IPS-NIHi7 (cell line): ENCODE data around the gene DCLK1.

Experiments used
- DNase-seq: peaks from one replicate; pipeline ENCODE4 v3.0.0; 2012; ENCODE audit warnings: mixed read lengths; ENCODE audit errors: extremely low spot score

The DCLK1 gene

DNA sequence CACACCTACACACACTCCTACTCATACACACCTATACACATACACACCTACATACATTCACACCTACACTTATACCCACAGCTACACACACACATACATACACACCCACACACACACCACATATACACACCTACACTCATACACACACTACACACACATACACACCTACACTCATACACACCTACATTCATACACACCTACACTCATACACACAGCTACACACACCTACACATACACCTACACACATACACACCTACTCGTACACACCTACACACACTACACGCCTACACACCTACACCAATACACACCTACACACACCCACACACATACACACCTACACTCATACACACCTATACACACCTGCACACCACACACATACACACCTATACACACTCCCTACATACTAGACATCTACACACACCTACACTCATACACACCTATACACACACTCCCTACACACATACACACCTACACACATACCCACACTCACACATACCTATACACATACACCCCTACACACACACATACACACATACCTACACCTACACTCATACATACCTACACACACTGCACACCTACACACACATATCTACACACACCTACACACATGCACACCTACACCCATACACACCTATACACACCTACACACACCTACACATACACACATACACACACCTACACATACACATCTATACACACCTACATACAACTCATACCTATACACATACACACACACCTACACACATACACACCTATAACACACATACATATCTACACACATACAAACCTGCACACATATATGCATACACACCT, 369.5 kb downstream of the DCLK1 start:
- no peak for DNase-seq

DNA sequence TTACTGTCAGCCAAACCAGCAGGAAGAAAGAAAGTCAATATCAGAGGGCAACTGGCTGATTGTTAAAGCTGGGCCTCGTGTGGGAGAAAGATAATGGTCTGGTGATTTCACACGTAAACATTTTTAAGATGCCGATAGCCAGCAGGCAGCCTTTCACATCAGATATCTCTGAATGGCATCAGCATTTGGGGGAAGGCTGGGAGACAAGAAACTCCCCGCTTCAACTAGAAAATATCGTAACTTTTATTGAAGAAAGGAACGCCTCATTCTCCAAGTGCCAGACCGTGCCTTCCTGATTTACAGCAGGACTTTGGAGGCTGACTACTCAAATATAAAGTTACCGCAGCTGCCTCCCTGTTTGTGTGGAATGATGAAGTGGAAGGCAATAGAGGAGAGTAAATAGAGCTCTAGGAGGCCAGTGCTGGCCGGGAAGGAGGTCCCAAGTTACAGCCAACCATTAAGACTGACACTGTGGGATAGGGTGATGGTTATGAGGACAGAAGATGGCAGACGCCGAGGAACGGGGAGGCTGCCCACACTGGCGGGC, 370.4 kb downstream of the DCLK1 start:
- DNase-seq: no peak

DNA sequence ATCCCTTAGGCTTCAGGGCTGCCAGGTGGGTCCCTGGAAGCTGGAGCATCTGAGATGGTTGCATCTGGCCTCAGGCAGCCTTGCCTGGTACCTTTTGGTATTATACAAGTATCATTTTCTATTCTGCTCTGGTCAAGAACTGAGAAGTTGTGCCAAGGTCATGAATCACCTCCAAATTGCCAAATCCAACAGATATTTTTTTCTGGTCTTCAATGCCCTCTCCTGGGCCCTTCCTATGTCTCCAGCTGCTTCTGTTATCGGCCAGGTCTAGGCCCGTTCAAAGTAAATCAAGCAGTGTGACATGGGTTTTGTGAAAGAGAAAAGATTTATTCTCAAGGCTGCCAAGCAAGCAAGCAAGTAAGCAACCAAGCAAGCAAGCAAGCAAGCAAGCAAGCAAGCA, 383.6 kb downstream of the DCLK1 start:
- DNase-seq: no peak

DNA sequence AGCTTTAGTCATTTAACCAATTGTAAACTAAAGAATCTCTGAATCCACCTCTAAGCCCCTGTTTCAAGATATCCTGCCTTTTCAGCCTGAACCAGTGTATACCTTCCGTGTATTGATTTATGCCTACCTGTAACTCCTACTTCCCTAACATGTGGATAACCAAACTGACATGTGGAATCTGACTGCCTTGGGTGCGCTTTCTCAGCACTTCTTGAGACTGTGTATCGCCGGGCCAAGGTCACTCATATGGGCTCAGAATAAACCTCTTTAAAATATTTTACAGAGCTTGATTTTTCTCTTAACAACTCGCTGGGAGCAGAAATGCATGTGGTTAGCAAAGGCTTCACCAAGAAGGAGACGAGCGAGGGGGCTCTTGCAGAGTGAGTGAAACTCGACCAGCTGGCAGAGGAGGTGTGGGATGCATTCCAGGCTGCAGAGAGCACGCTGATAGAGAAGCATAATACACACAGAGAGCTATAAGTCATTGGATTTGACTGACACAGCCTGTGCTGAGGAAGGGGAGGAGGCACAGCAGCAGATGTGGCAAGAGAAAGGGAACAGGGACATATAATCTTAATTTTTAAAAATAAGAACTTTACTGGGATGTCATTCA, 386.5 kb downstream of the DCLK1 start:
- DNase-seq: no peak

DNA sequence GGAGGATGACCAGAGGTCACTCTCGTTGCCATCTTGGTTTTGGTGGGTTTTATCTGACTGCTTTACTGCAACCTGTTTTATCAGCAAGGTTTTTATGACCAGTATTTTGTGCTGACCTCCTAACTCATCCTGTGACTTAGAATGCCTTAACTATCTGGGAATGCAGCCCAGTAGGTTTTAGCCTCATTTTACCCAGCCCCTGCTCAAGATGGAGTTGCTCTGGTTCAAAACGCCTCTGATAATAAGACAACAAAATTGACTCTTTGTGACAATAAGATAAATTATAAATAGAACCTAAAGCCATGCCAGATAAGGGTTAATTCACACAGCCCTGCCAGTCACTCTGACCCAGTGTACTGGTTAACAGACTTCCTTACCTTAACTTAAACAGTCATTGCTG, 387.0 kb downstream of the DCLK1 start:
- DNase-seq: no peak

DNA sequence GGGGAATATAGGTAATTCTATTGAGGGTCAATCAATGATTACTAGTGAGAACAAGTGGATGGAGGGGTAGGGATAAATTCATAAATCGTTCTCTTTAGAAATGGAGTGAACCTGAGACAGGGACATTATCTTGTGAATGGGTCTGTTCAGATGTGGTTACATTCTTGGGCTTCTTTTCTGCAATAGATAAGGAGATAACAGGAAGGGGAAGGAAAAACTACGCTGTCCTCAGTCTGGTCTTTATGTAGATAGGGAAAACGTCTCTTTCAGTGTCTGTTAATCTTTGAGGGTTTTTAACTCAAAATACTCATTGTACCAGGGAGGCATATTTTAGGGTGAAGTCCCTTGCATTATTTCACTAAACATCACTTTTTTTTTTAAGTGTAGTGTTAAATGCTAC, 388.0 kb downstream of the DCLK1 start:
- DNase-seq: no peak

DNA sequence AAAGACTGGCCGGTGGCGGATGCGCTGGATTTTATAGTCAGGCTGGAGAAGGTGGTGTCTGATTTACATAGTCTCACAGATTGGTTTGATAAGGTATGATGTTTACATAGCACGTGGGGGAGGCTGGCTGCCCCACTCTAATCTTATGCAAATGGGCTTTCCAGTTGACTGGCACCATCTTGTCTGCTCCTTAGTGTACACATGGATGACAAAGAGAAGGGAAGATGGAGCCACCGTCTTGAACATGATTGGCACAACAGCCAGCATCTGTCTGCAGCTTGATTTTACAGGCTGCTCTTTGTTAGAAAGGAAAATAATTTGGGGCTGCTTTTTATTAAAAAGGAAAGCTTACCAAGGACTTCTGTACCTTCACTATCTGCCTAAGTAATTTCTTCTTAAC, 389.5 kb downstream of the DCLK1 start:
- no peak for DNase-seq

DNA sequence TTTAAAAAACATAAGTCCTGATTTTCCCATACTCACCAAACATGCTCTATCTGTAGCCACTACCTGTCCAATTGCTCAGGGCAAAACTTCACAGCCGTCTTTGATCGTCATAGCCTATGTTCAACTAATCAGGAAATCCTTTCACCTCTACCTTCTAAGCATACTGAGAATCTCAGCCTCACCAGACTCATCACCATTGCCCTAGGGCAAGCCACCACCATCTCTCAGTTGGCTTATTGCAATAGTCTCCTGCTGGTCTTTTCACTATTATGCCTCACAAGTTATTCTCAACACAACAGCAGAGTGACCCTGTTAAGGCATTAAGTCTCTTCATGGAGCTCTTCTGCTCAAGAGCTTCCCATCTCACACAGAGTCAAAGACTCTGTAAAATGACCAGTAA, 394.3 kb downstream of the DCLK1 start:
- DNase-seq: no peak

DNA sequence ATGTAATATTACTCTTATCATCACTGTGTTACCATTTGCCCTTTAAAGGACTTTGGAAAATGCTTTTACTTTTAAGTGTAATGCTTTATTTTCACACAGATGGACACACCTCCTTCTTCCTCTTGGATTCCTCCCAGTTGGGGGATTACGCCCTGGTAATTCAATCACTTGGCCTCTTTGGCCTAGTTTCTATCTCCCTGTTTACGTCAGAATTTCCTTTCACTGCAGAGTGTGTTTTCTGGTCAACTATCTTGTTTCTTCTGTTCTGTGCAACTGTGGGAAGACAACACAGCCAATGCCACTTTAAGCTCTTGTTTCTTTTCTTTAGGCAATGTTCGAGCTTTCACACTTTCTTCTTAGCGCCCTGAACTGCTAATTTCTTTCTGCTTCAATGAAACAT, 397.4 kb downstream of the DCLK1 start:
- DNase-seq: no peak

DNA sequence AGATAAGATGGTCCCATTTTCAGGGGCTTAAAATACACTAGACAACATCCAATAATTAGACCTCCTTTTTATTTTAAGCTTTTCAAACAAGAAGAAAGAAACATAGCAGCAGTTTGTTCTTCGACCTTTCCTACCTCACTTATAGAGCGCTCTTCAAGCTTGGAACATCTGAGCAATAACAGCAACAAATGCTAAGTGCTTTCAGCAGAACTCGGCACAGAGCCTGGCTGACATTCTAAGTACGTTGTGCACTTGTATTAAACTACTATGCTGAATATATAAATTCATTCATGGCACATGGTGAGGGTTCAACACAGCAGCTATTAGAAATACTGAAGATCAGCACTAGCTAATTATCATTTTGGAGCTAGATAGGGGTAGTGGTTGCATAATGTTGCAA, 398.6 kb downstream of the DCLK1 start:
- DNase-seq: no peak

DNA sequence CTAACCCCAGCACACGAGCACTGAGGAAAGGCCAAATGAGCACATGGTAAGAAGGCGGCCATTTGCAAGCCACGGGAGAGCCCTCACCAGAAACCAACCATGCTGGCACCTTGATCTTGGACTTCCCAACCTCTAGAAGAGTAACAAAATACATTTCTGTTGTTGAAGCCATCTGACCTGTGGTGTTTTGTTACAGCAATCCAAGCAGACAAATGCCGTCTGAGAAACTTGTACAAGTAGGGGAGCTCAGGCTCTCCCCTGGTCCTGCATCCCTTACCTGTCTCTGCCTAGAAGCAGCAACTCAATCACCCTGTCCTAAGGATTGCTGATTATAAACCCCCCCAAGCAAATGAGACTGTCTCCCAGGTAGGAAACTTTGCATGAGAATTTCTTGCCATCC, 399.7 kb downstream of the DCLK1 start:
- DNase-seq: no peak

DNA sequence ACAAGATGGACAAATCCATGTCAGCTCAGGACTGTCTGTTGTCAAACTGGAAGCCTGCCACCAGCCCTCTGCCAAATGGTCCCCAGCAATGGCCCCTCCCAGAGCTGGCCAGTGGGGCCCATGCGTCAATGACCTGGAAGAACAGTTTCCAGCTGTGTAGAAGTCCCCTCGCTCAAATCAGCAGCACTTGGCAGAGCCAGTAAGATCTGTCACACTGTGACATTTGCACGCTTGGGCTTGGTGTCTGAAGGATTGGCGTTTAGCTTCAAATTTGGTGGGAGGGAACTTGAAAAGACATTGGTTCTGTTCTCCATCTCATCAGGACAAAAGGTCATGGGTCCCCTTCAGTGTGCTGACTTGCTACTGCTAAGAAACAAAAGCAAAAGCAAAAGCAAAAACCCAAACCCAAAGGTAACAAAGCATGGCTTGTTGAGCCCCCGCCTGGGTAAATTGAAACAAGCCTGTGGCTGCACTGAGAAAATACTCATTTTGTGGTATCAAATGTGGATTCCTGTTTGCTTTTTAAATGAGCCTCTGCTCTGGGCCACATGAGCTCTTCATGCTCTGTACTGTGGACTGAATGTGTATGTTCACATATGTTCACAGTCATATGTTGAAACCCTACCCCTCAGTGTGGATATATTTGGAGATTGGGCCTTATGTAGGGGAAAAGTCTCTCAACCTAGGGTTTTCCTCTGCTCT, 401.1 kb downstream of the DCLK1 start:
- no peak for DNase-seq

DNA sequence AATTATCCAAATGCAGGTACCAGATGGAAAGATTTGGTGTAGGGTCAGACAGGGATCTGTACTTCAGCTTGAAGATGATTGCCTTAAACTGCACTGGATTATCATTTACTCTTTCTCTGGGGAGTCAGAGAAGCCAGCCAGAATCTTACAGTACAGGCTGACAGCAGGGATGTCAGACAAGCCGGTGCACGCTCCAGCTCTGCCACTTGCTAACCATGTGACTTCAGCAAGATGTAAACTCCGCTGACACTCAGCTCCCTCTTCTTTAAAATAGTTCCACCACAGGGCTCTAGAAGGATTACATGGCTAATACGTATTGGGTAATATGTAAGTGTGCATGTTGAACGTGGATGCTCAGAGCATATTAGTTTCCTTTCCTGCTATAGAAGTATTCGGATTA, 403.3 kb downstream of the DCLK1 start:
- DNase-seq: no peak

DNA sequence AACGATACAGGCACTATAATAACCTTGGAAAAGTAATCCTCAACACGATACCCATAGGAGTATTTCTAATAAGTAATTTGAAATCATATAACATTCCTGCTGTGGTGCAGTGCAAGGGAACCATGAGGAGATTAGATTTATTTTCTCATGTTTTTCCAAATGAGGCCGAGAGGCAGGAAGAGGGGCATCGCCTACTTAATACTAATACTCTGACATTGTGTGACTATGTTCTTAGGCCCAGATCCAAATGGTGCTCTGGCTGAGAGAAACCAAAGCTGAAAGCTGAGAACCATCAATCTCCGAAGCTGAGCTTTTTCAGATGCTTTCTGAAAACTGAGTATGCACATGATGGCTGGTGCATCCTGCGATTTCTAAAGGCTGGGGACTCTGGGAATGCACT, 406.7 kb downstream of the DCLK1 start:
- no peak for DNase-seq

DNA sequence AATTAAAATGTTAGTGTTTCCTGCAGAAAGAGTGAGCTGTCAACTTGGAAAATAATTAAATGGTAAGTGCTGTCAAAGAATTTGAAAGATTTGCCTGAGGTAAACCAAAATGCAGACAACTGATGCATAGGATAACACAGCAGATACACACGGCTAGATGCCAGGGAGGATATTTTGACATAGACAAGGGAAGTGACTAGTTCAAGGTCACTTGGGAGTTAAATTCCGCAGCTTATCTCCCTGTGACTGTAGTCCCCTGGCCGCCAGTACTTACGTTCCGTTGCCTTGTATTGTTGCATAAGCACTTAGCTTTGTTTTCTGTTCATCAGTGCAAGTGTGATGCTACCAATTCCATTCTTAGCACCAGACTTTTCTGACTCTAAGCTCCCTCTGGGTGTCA, 407.4 kb downstream of the DCLK1 start:
- DNase-seq: no peak

DNA sequence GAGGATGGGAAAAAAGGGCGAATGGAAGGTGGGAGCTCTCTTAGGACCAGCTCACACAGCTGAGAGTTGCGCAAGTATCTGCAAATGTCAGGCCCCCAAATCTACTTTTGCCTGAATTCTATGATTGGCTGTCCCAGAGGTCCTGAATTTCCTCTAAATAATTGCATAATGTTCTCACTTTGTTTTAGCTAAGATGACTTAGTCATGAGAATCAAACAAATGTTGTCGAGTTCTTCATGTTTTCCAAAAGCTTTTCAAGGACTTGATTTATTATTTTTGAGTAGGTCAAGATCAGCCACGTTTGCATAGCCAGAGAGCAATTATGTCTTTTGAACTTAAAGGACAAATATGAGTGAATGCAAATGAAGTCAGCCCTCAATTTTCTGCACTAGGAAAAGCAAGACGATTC, 408.1 kb downstream of the DCLK1 start:
- no peak for DNase-seq

DNA sequence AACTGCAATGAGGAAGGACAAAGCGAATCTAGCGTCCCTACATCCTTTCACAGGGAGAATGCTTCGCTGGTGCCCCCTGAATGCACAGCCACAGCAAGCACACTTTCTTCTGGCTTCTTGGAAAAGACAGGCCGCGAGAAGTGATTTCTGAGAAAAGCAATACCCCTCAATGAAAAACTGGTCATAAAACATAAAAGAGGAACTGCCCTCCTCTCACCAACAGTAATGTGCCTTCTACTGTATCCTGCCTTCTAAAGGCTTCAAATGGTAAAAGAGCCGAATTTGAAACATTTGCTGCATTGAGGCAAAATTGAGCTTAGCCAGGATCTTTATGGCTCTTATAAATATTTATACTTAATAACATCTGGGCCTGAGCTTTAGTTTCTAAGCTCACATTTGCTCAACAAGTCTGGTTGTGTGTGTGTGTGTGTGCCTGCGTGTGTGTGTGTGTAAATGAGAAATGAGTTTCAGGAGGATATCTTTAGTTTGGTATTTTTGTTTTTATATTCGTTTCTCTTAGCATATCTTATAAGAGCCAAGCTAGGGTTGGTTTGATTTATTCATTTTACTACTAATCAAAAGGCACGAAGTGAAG, 408.6 kb downstream of the DCLK1 start:
- no peak for DNase-seq

DNA sequence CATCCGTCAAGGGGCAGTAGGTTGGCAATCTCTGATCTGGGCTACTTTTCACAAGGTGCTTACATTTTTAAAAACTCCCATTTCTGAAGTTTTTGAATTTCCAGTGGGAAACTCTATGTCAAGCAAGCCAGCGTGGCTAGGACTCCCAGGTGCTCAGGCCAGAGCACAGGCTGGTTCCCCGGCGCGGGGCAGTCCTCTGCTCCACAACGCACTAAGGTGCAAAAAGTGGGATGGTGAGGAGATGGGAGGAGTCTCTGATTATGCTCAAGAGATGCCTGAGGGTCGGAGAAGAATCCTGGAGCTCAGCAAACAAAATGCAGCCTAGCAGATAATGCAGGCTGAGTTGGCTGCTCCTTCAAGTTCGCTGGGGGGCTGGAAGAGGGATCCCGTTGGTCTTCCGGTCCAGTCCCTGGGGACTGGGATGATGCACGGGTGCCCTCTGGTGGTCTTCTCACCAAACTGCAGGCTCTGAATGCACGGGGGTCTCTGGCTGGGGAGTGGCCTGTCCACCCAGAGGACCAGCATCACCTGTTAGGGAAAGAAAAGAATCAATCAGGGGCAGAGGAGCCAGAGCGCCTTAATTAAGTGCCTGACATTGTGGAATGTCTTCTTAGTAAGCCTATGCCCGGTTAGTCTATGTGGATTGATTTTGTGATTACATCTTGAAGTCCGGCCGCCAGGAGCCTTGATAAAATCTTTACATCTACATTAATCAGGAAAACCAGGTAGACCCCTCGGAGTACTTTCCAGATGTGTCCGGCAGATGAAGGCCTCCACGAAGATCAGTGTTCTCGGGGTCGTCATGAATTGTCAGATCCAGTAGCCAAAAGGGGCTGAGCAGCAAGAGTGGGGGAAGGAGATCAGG, 410.3 kb downstream of the DCLK1 start:
- peak; percentile 92 for DNase-seq

DNA sequence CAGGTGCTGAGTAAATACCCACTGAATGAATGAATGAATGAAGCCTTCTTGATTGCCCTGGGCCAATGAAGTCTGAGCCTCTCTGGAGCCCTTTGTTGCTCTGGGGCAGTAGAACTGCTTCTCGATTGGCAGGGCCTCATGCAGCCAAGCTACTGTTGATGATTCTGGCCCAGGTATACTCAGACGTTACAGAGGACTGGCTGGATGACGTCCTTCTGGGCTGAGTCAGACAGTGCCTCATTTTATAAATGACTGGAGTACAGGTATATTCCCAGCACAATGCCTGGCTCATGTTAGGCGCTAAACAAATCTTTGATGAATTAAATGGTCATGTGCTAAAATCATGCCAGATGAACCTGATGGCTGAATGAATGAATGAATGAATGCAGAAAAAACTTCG, 410.9 kb downstream of the DCLK1 start:
- no peak for DNase-seq
